OCI-LY1 (cell line): ENCODE data around the gene ZDHHC1.

Experiments
- EZH2 ChIP-seq: fragments of 200-600 bp; sonication (generic), shearing (Covaris generic); IDR thresholded peaks from 2 replicates; pipeline ENCODE4 v1.8.0; 2017; ENCODE audit warnings: borderline replicate concordance, mixed run types, mild to moderate bottlenecking, antibody characterized with exemption, low read length, moderate library complexity, mixed read lengths
- TF ChIP-seq, protein P1 (sequence below): fragments of 200-600 bp; sonication (generic), shearing (Covaris generic); IDR thresholded peaks from 2 replicates; pipeline ENCODE4 v1.5.1; 2017; ENCODE audit warnings: mild to moderate bottlenecking, antibody characterized with exemption, low read length, moderate library complexity, mixed read lengths

DNA sequence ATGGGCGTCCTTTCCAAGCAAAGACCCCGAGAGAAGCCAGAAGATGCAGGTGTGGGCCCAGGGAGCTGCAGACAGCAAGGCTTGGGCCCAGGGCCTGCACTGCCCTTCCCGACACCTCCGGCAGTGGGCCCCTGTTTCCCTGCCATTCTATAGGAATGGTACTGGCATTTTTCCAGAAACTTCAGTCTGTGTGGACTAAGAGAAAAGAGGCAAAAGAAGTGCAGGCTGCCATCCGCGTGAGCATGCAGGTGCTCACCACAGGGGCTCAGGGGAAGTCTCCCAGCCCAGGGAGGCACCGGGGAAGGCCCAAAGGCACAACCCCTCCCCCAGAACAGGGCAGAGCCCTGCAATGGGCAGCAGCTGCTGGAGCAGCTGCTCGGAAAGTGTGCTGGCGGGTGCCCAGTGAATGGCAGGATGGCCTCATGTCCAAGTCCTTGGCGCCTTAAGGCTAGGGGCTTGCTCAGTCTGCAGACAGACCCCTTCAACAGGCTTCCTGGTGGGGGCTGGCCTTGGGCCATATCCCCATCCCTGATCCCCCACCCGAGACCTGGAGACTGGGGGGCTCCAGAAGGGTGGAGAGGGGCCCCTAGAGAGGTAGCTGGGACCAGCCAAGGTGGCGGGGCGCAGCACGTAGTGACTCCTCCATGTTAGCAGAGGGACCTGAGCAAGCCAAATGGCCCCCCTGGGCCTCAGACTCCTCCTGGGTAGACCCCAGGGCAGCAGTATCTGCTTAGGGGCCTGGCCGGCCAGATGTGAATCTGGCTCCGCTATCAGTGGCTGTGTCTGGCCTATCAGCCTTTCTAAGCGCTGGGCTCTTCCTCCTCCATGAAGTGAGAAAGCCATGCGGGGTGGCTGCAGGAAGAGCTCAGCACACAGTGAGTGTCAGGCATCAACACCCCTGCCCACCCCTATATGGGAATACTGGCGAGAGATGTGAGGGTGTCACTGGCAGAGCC, 16.2 kb downstream of the ZDHHC1 start:
- TF ChIP-seq, protein P1, sequence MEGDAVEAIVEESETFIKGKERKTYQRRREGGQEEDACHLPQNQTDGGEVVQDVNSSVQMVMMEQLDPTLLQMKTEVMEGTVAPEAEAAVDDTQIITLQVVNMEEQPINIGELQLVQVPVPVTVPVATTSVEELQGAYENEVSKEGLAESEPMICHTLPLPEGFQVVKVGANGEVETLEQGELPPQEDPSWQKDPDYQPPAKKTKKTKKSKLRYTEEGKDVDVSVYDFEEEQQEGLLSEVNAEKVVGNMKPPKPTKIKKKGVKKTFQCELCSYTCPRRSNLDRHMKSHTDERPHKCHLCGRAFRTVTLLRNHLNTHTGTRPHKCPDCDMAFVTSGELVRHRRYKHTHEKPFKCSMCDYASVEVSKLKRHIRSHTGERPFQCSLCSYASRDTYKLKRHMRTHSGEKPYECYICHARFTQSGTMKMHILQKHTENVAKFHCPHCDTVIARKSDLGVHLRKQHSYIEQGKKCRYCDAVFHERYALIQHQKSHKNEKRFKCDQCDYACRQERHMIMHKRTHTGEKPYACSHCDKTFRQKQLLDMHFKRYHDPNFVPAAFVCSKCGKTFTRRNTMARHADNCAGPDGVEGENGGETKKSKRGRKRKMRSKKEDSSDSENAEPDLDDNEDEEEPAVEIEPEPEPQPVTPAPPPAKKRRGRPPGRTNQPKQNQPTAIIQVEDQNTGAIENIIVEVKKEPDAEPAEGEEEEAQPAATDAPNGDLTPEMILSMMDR, result no peak; the same call in none of the 2 replicates
- TF ChIP-seq EZH2, result no peak
